Ovary (tissue), 9 donors: ENCODE data around the gene PAF1. TPM values are rescaled to one million over a fixed set of nuclear protein-coding genes. Genes with fewer than 3 reads are reported as not detected.
"Not testable (repeated sequence)": the region's sequence is repeated elsewhere in the genome, so short reads cannot be mapped to it uniquely, and the experiment has no call there.

Experiments
- DNase-seq, 5 donors: peaks; one replicate each; pipeline ENCODE4 v3.0.0-alpha.2; 2019 to 2020
- H3K27ac ChIP-seq, 2 donors: fragments of 200-600 bp; one replicate each; pipeline versions ENCODE4 v1.5.1 to v1.8.0; 2019 to 2022
- H3K27me3 ChIP-seq: fragments of 200-600 bp; one replicate; pipeline ENCODE4 v1.8.0; 2022
- H3K36me3 ChIP-seq: fragments of 200-600 bp; sonication (generic); one replicate; pipeline ENCODE4 v1.5.1; 2019
- H3K4me1 ChIP-seq: one replicate; pipeline ENCODE4 v1.8.1; 2013; ENCODE audit warnings: mild to moderate bottlenecking, moderate library complexity; ENCODE audit not compliant: insufficient read depth
- H3K4me3 ChIP-seq: fragments of 200-600 bp; sonication (generic); one replicate; pipeline ENCODE4 v1.5.1; 2017
- H3K9me3 ChIP-seq, 2 donors: fragments of 200-600 bp in 1 of 2; sonication (generic) in 1 of 2; one replicate each; pipeline versions ENCODE4 v1.5.1 to v1.8.1; 2013 to 2019; ENCODE audit warnings: mild to moderate bottlenecking in 1 of 2, moderate library complexity in 1 of 2
- CTCF ChIP-seq, 3 donors: fragments of 450-650 bp in 2 of 3; fragments of 200-600 bp in 1 of 3; IDR thresholded peaks; one replicate each; pipeline versions ENCODE4 v1.5.1 to v1.8.0; 2016 to 2022; ENCODE audit warnings: antibody characterized with exemption in 3 of 3, mild to moderate bottlenecking in 1 of 3
- EP300 ChIP-seq: sonication (generic); formaldehyde crosslinking; IDR thresholded peaks from one replicate; pipeline ENCODE4 v1.6.1; 2017; ENCODE audit warnings: antibody characterized with exemption
- POLR2A ChIP-seq: fragments of 450-650 bp; IDR thresholded peaks from one replicate; pipeline ENCODE4 v1.6.1; 2017; ENCODE audit warnings: antibody characterized with exemption, mild to moderate bottlenecking, moderate library complexity
- WGBS, 3 donors: extraction: QIAGEN DNeasy Blood & Tissue Kit in 1 of 3; methylation state at CpG; one replicate each; pipeline versions ENCODE4 v1.1.5 to v1.1.7; 2013 to 2017; 5-methylcytosine and 5-hydroxymethylcytosine counted together
- intact Hi-C, 4 donors: fragments of 100-400 bp; cut with DNase I; formaldehyde crosslinking; loops; one replicate each; pipeline versions ENCODE4 v1.11.0 to v1.15.1; 2022 to 2023
- polyA plus RNA-seq, 2 donors: library from polyadenylated mRNA; stranded (reverse); fragments of 200-250 nt in 1 of 2; fragments of 350-450 nt in 1 of 2; fragmentation: Illumina TruSeq in 1 of 2; extraction: RNeasy Lipid Tissue Mini Kit (QIAGEN cat#74804) in 1 of 2; gene quantifications; one replicate each; pipeline ENCODE4 v1.2.3, GENCODE V29; 2013 to 2014
- total RNA-seq, 7 donors: library from RNA; depleted of rRNA in 2 of 7; stranded (reverse); fragments of >200 nt in 2 of 7; fragmentation: NEBNext Ultra II Directional in 3 of 7; extraction: Animal tissue kit (Norgen Biotek cat#: 25700) in 3 of 7; gene quantifications; one replicate each; pipeline versions ENCODE4 v1.1.0 to v1.2.4, GENCODE V29; 2016 to 2023
- donor health status: DM: no; HTN: no; CAD: no; lungs with moderate emphysema.
- donor health status: DM: no; HTN: no; CAD: no.
- donor health status: Bipolar disorder and iron deficiency.
- donor health status: DM: yes; HTN: yes; CAD: no.
- donor health status: DM: no; HTN: no; CAD: no.
- donor health status: DM: yes; HTN: yes; CAD: no.

Gene PAF1
- total and polyA plus RNA-seq, 9 donors, result 31.0 to 78.1 (median 50.2) TPM

GRCh38 chr19:39381910-39382611 is 8.8 kb downstream of the PAF1 start:
- no peak for DNase-seq
- Histone ChIP-seq H3K4me3 (no peak overlapping the region), H3K36me3 (no peaks in the 10 kb centered on the region), H3K27me3 (no peaks in the 10 kb centered on the region), H3K4me1 (no peaks in the 10 kb centered on the region), H3K9me3 (no peaks in the 10 kb centered on the region), H3K27ac (no peak overlapping the region)
- 61 to 71% (median 62%) methylated on average over 10 of the region's 10 CpGs for WGBS, 3 donors
- TF ChIP-seq CTCF (IDR thresholded peaks at IDR 0.05) (no peak), EP300 (no peak), POLR2A (no peak)
- intact Hi-C loops, result no loop called here

- intact Hi-C loops, result no loop called here
- Histone ChIP-seq H3K27ac (no peak overlapping the region), H3K27me3 (no peaks in the 10 kb centered on the region), H3K36me3 (no peaks in the 10 kb centered on the region), H3K4me3 (no peak overlapping the region), H3K4me1 (no peaks in the 10 kb centered on the region), H3K9me3 (no peaks in the 10 kb centered on the region)
- WGBS, 3 donors, result 90 to 91% (median 91%) methylated on average over 17 of the region's 17 CpGs
- no peak for TF ChIP-seq POLR2A
- TF ChIP-seq EP300, result no peak
- no peak for TF ChIP-seq CTCF (IDR thresholded peaks at IDR 0.05)
- DNase-seq, result no peak
These were observed 10.1 kb downstream of the PAF1 start for GRCh38 chr19:39380521-39381502.

DNA sequence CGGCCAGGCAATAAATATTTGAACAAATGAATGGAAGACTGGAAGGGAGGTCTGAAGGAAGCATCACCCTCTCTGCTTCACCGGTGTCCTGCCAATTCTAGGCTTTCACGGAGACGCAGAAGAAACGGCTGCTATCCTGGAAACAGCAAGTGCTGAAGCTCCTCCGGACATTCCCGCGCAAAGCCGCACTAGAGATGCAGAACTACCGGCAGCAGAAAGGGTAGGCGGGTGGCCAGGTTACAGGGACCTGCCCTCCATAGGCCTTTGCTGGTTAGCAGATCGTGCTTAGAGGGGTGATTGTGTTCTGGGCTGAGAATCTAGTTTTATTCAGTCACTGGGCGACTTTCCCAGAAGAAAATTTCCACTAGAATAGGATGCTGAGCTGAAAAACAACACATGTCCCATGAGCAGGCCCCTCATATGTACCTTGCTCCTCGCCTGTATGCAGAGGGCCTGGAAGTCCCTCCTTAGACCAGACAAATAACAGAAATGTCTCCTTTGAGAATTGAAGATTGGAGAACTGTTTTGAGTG is 11.0 kb downstream of the PAF1 start:
- DNase-seq, result no peak
- 83 to 90% (median 86%) methylated on average over 14 of the region's 14 CpGs for WGBS, 3 donors
- intact Hi-C loops, result no loop called here
- Histone ChIP-seq H3K4me3 (no peak overlapping the region), H3K9me3 (no peaks in the 10 kb centered on the region), H3K27me3 (no peaks in the 10 kb centered on the region), H3K4me1 (no peaks in the 10 kb centered on the region), H3K27ac (no peak overlapping the region), H3K36me3 (no peaks in the 10 kb centered on the region)
- TF ChIP-seq CTCF (IDR thresholded peaks at IDR 0.05) (no peak), POLR2A (no peak), EP300 (no peak)

DNA sequence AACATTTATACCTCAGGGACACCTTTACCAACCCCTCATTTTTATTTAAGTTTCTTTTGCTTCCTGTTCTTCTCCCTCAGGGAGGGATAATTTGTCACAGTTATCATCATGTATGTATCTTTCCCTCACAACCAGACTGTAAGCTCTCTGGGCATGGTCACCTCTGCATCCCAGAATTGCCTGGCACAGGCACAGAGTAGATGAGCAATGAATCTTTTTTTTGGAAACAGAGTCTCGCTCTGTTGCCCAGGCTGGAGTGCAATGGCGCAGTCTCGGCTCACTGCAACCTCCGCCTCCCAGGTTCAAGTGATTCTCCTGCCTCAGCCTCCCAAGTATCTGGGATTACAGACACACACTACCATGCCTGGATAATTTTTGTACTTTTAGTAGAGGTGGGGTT is 11.5 kb downstream of the PAF1 start:
- H3K27ac ChIP-seq, H3K9me3 ChIP-seq, intact Hi-C loops, H3K27me3 ChIP-seq, DNase-seq, H3K4me3 ChIP-seq, H3K36me3 ChIP-seq, H3K4me1 ChIP-seq: not testable (repeated sequence)
- WGBS, 3 donors, result 95 to 100% (median 98%) methylated on average over 4 of the region's 4 CpGs
